AG10803 (cell line): Measurements from ENCODE around the gene CEP295NL.

Experiments
- DNase-seq: peaks from one replicate; pipeline ENCODE4 v3.0.0; 2010; ENCODE audit warnings: low read depth
- H3K4me3 ChIP-seq: 2 replicates; pipeline ENCODE4 v1.5.1; 2011; ENCODE audit warnings: mild to moderate bottlenecking, low read length, control low read depth
- CTCF ChIP-seq: conservative IDR thresholded peaks from 2 replicates; pipeline ENCODE4 v1.5.1; 2011; ENCODE audit warnings: mild to moderate bottlenecking, low read length, control low read depth, inconsistent platforms

Gene CEP295NL

GRCh38 chr17:78859051-78859450 lies 44.0 kb downstream of the CEP295NL start:
- TF ChIP-seq CTCF = no peak
- H3K4me3 ChIP-seq = no peak overlapping the region
- DNase-seq = no peak

GRCh38 chr17:78857266-78857665 lies 45.7 kb downstream of the CEP295NL start:
- no peak overlapping the region for H3K4me3 ChIP-seq
- no peak for TF ChIP-seq CTCF
- no peak for DNase-seq

- no peak overlapping the region for H3K4me3 ChIP-seq
- no peak for TF ChIP-seq CTCF
- no peak for DNase-seq
These were observed 47.3 kb downstream of the CEP295NL start for GRCh38 chr17:78855561-78856165.

GRCh38 chr17:78854508-78854907 lies 48.5 kb downstream of the CEP295NL start:
- no peak for DNase-seq
- TF ChIP-seq CTCF = no peak
- H3K4me3 ChIP-seq = no peak overlapping the region

GRCh38 chr17:78853926-78854394 lies 49.0 kb downstream of the CEP295NL start:
- DNase-seq = no peak
- no peak for TF ChIP-seq CTCF
- H3K4me3 ChIP-seq = no peak overlapping the region

- DNase-seq = no peak
- no peak for TF ChIP-seq CTCF
- no peak overlapping the region for H3K4me3 ChIP-seq
These were observed 50.3 kb downstream of the CEP295NL start for GRCh38 chr17:78852709-78853121.

GRCh38 chr17:78849026-78849425 lies 54.0 kb downstream of the CEP295NL start:
- DNase-seq = no peak
- H3K4me3 ChIP-seq = no peak overlapping the region
- TF ChIP-seq CTCF = no peak
